Measurements from ENCODE around the gene TMEM108. TPM values are rescaled to one million over a fixed set of nuclear protein-coding genes. Genes with fewer than 3 reads are reported as not detected.
A peak's percentile ranks its signal among the peaks of the same experiment; 100 is the strongest.

TMEM108 gene
- total RNA-seq, 1 experiment from 2014 or later, result not detected

GRCh38 chr3:133113526-133113925 lies 75.3 kb downstream of the TMEM108 start:
- Mint-ChIP-seq H3K4me1 (ENCODE audit: insufficient read depth, unreplicated experiment) (no peaks in the 10 kb centered on the region), H3K27me3 (ENCODE audit: insufficient read depth, unreplicated experiment) (peaks cover 16% of the 10 kb centered on the region), H3K4me3 (ENCODE audit: unreplicated experiment) (no peak overlapping the region), H3K9me3 (ENCODE audit: unreplicated experiment) (no peaks in the 10 kb centered on the region), H3K27ac (ENCODE audit: low read depth, unreplicated experiment) (no peak overlapping the region), H3K36me3 (ENCODE audit: insufficient read depth, unreplicated experiment) (no peaks in the 10 kb centered on the region)
- intact Hi-C loops (cut with micrococcal nuclease), result no loop called here
- no peak for TF ChIP-seq CTCF (IDR thresholded peaks at IDR 0.05; ENCODE audit: unreplicated experiment)
- BruUV-seq (replicated peaks), result no TSS peak
- ChIA-PET POLR2A (no interaction called here), CTCF (no interaction called here)
- DNase-seq (ENCODE audit: unreplicated experiment), result peak; percentile 52

- CTCF ChIA-PET, result no interaction called here
- Mint-ChIP-seq H3K27ac (ENCODE audit: low read depth, unreplicated experiment) (no peak overlapping the region), H3K27me3 (ENCODE audit: insufficient read depth, unreplicated experiment) (peaks cover 16% of the 10 kb centered on the region), H3K36me3 (ENCODE audit: insufficient read depth, unreplicated experiment) (no peaks in the 10 kb centered on the region), H3K9me3 (ENCODE audit: unreplicated experiment) (no peaks in the 10 kb centered on the region), H3K4me1 (ENCODE audit: insufficient read depth, unreplicated experiment) (no peaks in the 10 kb centered on the region), H3K4me3 (ENCODE audit: unreplicated experiment) (no peak overlapping the region)
- no TSS peak for BruUV-seq (replicated peaks)
- DNase-seq (ENCODE audit: unreplicated experiment), result peak; percentile 6
- TF ChIP-seq CTCF (IDR thresholded peaks at IDR 0.05; ENCODE audit: unreplicated experiment), result no peak
- POLR2A ChIA-PET, result interaction anchor here (0.6 kb wide), 1 partner anchor 11 kb away, joined by 3 read pairs; no protein-coding TSS in a partner anchor
- intact Hi-C loops (cut with micrococcal nuclease), result no loop called here
Measured at GRCh38 chr3:133113927-133114597, 75.9 kb downstream of the TMEM108 start.

GRCh38 chr3:133115176-133115575 lies 77.0 kb downstream of the TMEM108 start:
- H3K4me1 Mint-ChIP-seq (ENCODE audit: insufficient read depth, unreplicated experiment), result no peaks in the 10 kb centered on the region
- POLR2A ChIA-PET, result no interaction called here
- BruUV-seq (replicated peaks), result no TSS peak
- intact Hi-C loops (cut with micrococcal nuclease), result no loop called here
- no peaks in the 10 kb centered on the region for H3K9me3 Mint-ChIP-seq (ENCODE audit: unreplicated experiment)
- CTCF ChIA-PET, result interaction anchor here (0.6 to 0.7 kb wide), 2 partner anchors 74 to 165 kb away, joined by 4 read pairs; no protein-coding TSS in a partner anchor
- H3K27ac Mint-ChIP-seq (ENCODE audit: low read depth, unreplicated experiment), result no peak overlapping the region
- no peaks in the 10 kb centered on the region for H3K36me3 Mint-ChIP-seq (ENCODE audit: insufficient read depth, unreplicated experiment)
- no peak for TF ChIP-seq CTCF (IDR thresholded peaks at IDR 0.05; ENCODE audit: unreplicated experiment)
- DNase-seq (ENCODE audit: unreplicated experiment), result no peak
- H3K27me3 Mint-ChIP-seq (ENCODE audit: insufficient read depth, unreplicated experiment), result peaks cover 11% of the 10 kb centered on the region
- no peak overlapping the region for H3K4me3 Mint-ChIP-seq (ENCODE audit: unreplicated experiment)

GRCh38 chr3:133117342-133117741 lies 79.2 kb downstream of the TMEM108 start:
- H3K27ac Mint-ChIP-seq (ENCODE audit: low read depth, unreplicated experiment), result no peak overlapping the region
- DNase-seq (ENCODE audit: unreplicated experiment), result no peak
- intact Hi-C loops (cut with micrococcal nuclease), result no loop called here
- no TSS peak for BruUV-seq (replicated peaks)
- H3K27me3 Mint-ChIP-seq (ENCODE audit: insufficient read depth, unreplicated experiment), result peaks cover 8% of the 10 kb centered on the region
- H3K36me3 Mint-ChIP-seq (ENCODE audit: insufficient read depth, unreplicated experiment), result no peaks in the 10 kb centered on the region
- H3K9me3 Mint-ChIP-seq (ENCODE audit: unreplicated experiment), result no peaks in the 10 kb centered on the region
- H3K4me1 Mint-ChIP-seq (ENCODE audit: insufficient read depth, unreplicated experiment), result no peaks in the 10 kb centered on the region
- POLR2A ChIA-PET, result interaction anchor here (0.6 kb wide), 1 partner anchor 51 kb away, joined by 3 read pairs; no protein-coding TSS in a partner anchor
- TF ChIP-seq CTCF (IDR thresholded peaks at IDR 0.05; ENCODE audit: unreplicated experiment), result no peak
- CTCF ChIA-PET, result interaction anchor here (0.6 kb wide), 1 partner anchor 184 kb away, joined by 3 read pairs; no protein-coding TSS in a partner anchor
- H3K4me3 Mint-ChIP-seq (ENCODE audit: unreplicated experiment), result no peak overlapping the region
